Measurements from ENCODE around the gene LIN28B. TPM values are rescaled to one million over a fixed set of nuclear protein-coding genes. Genes with fewer than 3 reads are reported as not detected.

Gene LIN28B
- total and polyA plus RNA-seq, 4 donors = 2.8 TPM; not detected in 3

GRCh38 chr6:105106260-105106659 lies 149.4 kb downstream of the LIN28B start:
- Histone ChIP-seq H3K4me1 (ENCODE audit: control insufficient read depth in 4 of 4, insufficient read depth in 4 of 4, low read length in 3 of 4) (no peaks in the 10 kb centered on the region), H3K9ac (ENCODE audit: low read depth in 1 of 2, low read length in 2 of 2) (no peak overlapping the region), H3K4me3 (ENCODE audit: low read depth in 1 of 3, low read length in 3 of 3) (no peak overlapping the region), H3K36me3 (ENCODE audit: control insufficient read depth in 4 of 4, insufficient read depth in 3 of 4, low read depth in 1 of 4, low read length in 3 of 4) (no peaks in the 10 kb centered on the region), H3K9me3 (ENCODE audit: control insufficient read depth in 4 of 4, low read length in 3 of 4) (no peaks in the 10 kb centered on the region), H3K27me3 (ENCODE audit: control insufficient read depth in 4 of 4, insufficient read depth in 4 of 4, low read length in 3 of 4) (peaks cover 0 to 2% (median 0%) of the 10 kb centered on the region in 4 donors), H3K27ac (ENCODE audit: low read depth in 1 of 2, low read length in 2 of 2) (no peak overlapping the region)
- TF ChIP-seq RXRA (IDR thresholded peaks at IDR 0.05) = no peak
- TF ChIP-seq JUND (IDR thresholded peaks at IDR 0.05) = no peak
- TF ChIP-seq GABPA (IDR thresholded peaks at IDR 0.05 in 1 of 2, conservative IDR thresholded peaks at IDR 0.05 in 1 of 2) = no peak
- no peak for TF ChIP-seq REST (IDR thresholded peaks at IDR 0.05)
- no peak for TF ChIP-seq TAF1 (conservative IDR thresholded peaks at IDR 0.05)
- no peak for TF ChIP-seq NR2F2 (IDR thresholded peaks at IDR 0.05)
- WGBS = 95% methylated on average over 8 of the region's 8 CpGs
- DNase-seq (ENCODE audit: low spot score) = no peak

- no peak overlapping the region for H3K27ac ChIP-seq (ENCODE audit: low read depth in 1 of 2, low read length in 2 of 2)
- TF ChIP-seq HNF4G (IDR thresholded peaks at IDR 0.05) (no peak), SP1 (IDR thresholded peaks at IDR 0.05) (no peak), RXRA (IDR thresholded peaks at IDR 0.05) (no peak), FOXA2 (IDR thresholded peaks at IDR 0.05) (no peak), ZBTB33 (IDR thresholded peaks at IDR 0.05) (no peak), RAD21 (IDR thresholded peaks at IDR 0.05) (no peak), JUND (IDR thresholded peaks at IDR 0.05) (no peak)
- 29% methylated on average over 1 of the region's 1 CpG for WGBS
- H3K36me3 ChIP-seq (ENCODE audit: control insufficient read depth in 4 of 4, insufficient read depth in 3 of 4, low read depth in 1 of 4, low read length in 3 of 4) = no peaks in the 10 kb centered on the region
- H3K4me3 ChIP-seq (ENCODE audit: low read depth in 1 of 3, low read length in 3 of 3) = no peak overlapping the region
- no peaks in the 10 kb centered on the region for H3K9me3 ChIP-seq (ENCODE audit: control insufficient read depth in 4 of 4, low read length in 3 of 4)
- no peak for DNase-seq (ENCODE audit: low spot score)
- no peak overlapping the region for H3K9ac ChIP-seq (ENCODE audit: low read depth in 1 of 2, low read length in 2 of 2)
- no peaks in the 10 kb centered on the region for H3K4me1 ChIP-seq (ENCODE audit: control insufficient read depth in 4 of 4, insufficient read depth in 4 of 4, low read length in 3 of 4)
- peaks cover 0 to 3% (median 0%) of the 10 kb centered on the region in 4 donors for H3K27me3 ChIP-seq (ENCODE audit: control insufficient read depth in 4 of 4, insufficient read depth in 4 of 4, low read length in 3 of 4)
These were observed 150.3 kb downstream of the LIN28B start for GRCh38 chr6:105107207-105107606.

DNA sequence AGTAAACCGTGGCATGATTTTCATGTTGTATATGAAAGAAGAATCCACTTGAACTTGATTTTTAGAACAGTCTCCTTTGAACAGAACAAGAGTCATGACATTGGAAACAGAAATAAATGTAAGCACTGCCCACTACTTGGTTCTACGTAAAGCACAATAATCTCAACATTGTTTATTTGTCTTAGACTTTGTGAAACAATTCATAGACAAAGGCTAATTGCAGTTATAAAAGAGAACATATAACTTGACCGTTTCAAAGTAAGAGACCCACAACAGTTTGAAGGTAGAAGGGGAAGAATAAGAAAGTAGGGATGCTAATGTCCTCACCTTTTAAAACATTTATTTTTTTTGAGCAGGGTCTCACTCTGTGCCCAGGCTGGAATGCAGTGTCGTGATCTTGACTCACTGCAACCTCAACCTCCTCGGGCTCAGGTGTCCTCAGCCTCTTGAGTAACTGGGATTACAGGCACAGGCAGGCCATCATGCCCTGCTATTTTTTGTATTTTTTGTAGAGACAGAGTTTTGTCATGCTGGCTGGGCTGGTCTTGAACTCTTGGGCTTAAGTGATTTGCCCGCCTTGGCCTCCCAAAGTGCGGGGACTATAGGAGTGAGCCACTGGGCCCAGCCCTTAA lies 151.8 kb downstream of the LIN28B start:
- Histone ChIP-seq H3K9me3 (ENCODE audit: control insufficient read depth in 4 of 4, low read length in 3 of 4) (no peaks in the 10 kb centered on the region), H3K27ac (ENCODE audit: low read depth in 1 of 2, low read length in 2 of 2) (no peak overlapping the region), H3K4me1 (ENCODE audit: control insufficient read depth in 4 of 4, insufficient read depth in 4 of 4, low read length in 3 of 4) (no peaks in the 10 kb centered on the region), H3K4me3 (ENCODE audit: low read depth in 1 of 3, low read length in 3 of 3) (no peak overlapping the region), H3K27me3 (ENCODE audit: control insufficient read depth in 4 of 4, insufficient read depth in 4 of 4, low read length in 3 of 4) (peaks cover 0 to 3% (median 0%) of the 10 kb centered on the region in 4 donors), H3K36me3 (ENCODE audit: control insufficient read depth in 4 of 4, insufficient read depth in 3 of 4, low read depth in 1 of 4, low read length in 3 of 4) (no peaks in the 10 kb centered on the region), H3K9ac (ENCODE audit: low read depth in 1 of 2, low read length in 2 of 2) (no peak overlapping the region)
- WGBS = 77% methylated on average over 7 of the region's 7 CpGs
- no peak for DNase-seq (ENCODE audit: low spot score)
- TF ChIP-seq, protein P1, sequence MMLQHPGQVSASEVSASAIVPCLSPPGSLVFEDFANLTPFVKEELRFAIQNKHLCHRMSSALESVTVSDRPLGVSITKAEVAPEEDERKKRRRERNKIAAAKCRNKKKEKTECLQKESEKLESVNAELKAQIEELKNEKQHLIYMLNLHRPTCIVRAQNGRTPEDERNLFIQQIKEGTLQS (IDR thresholded peaks at IDR 0.05) = no peak
- TF ChIP-seq FOXA1 (IDR thresholded peaks at IDR 0.05) (no peak), SP1 (IDR thresholded peaks at IDR 0.05) (no peak), CTCF (IDR thresholded peaks at IDR 0.05; ENCODE audit: low read depth, low read length, missing input control) (no peak), RAD21 (IDR thresholded peaks at IDR 0.05) (no peak), NR2F2 (IDR thresholded peaks at IDR 0.05) (no peak), GABPA (IDR thresholded peaks at IDR 0.05 in 1 of 2, conservative IDR thresholded peaks at IDR 0.05 in 1 of 2) (no peak), RXRA (IDR thresholded peaks at IDR 0.05) (no peak), ZBTB33 (IDR thresholded peaks at IDR 0.05) (no peak), FOXA2 (IDR thresholded peaks at IDR 0.05) (no peak), YY1 (IDR thresholded peaks at IDR 0.05) (no peak)
- TF ChIP-seq, protein P2, sequence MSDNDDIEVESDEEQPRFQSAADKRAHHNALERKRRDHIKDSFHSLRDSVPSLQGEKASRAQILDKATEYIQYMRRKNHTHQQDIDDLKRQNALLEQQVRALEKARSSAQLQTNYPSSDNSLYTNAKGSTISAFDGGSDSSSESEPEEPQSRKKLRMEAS (IDR thresholded peaks at IDR 0.05) = no peak
